ENCODE results near the gene UGT2B11. TPM values are rescaled to one million over a fixed set of nuclear protein-coding genes. Genes with fewer than 3 reads are reported as not detected.
"Not testable (repeated sequence)": the region's sequence is repeated elsewhere in the genome, so short reads cannot be mapped to it uniquely, and the experiment has no call there.

Gene UGT2B11
- total RNA-seq, 1 donor from 2014 or later = not detected

- not testable (repeated sequence) for H3K36me3 ChIP-seq (ENCODE audit: insufficient read depth, low read length); DNase-seq (ENCODE audit: low read depth); H3K4me1 ChIP-seq (ENCODE audit: insufficient read depth, low read length); H4K20me1 ChIP-seq (ENCODE audit: insufficient read depth, low read length); H3K27ac Mint-ChIP-seq (ENCODE audit: unreplicated experiment); H3K27me3 Mint-ChIP-seq (ENCODE audit: low read depth, unreplicated experiment); H3K4me3 ChIP-seq (ENCODE audit: insufficient read depth, low read depth, low read length); H3K36me3 Mint-ChIP-seq (ENCODE audit: low read depth, unreplicated experiment); H3K4me1 Mint-ChIP-seq (ENCODE audit: low read depth, unreplicated experiment); H3K27ac ChIP-seq (ENCODE audit: low read depth, low read length); H3K4me3 Mint-ChIP-seq (ENCODE audit: unreplicated experiment); H3K27me3 ChIP-seq (ENCODE audit: insufficient read depth, low read length); FAIRE-seq; H3K9me3 Mint-ChIP-seq (ENCODE audit: unreplicated experiment); H3K9me3 ChIP-seq (ENCODE audit: insufficient read depth, low read depth, low read length); H3K79me2 ChIP-seq (ENCODE audit: insufficient read depth, low read length); H3K4me2 ChIP-seq (ENCODE audit: low read length); H3K9ac ChIP-seq (ENCODE audit: low read length); H2AFZ ChIP-seq (ENCODE audit: low read depth, low read length)
These were observed 26.2 kb upstream of the UGT2B11 start for GRCh38 chr4:69240787-69241186.

GRCh38 chr4:69239557-69240168 lies 25.1 kb upstream of the UGT2B11 start:
- Mint-ChIP-seq H3K4me1 (ENCODE audit: low read depth, unreplicated experiment) (no peaks in the 10 kb centered on the region), H3K4me3 (ENCODE audit: unreplicated experiment) (no peak overlapping the region), H3K27ac (ENCODE audit: unreplicated experiment) (no peak overlapping the region), H3K27me3 (ENCODE audit: low read depth, unreplicated experiment) (no peaks in the 10 kb centered on the region), H3K36me3 (ENCODE audit: low read depth, unreplicated experiment) (no peaks in the 10 kb centered on the region), H3K9me3 (ENCODE audit: unreplicated experiment) (no peaks in the 10 kb centered on the region)
- no peaks in the 10 kb centered on the region for H3K4me1 ChIP-seq (ENCODE audit: insufficient read depth, low read length)
- H3K79me2 ChIP-seq (ENCODE audit: insufficient read depth, low read length) = no peaks in the 10 kb centered on the region
- no peak overlapping the region for H3K27ac ChIP-seq (ENCODE audit: low read depth, low read length)
- DNase-seq (ENCODE audit: low read depth) (no peak), FAIRE-seq (no peak)
- no peak overlapping the region for H2AFZ ChIP-seq (ENCODE audit: low read depth, low read length)
- no peak overlapping the region for H3K4me3 ChIP-seq (ENCODE audit: insufficient read depth, low read depth, low read length)
- H3K9me3 ChIP-seq (ENCODE audit: insufficient read depth, low read depth, low read length) = no peaks in the 10 kb centered on the region
- H4K20me1 ChIP-seq (ENCODE audit: insufficient read depth, low read length) = no peaks in the 10 kb centered on the region
- no peaks in the 10 kb centered on the region for H3K36me3 ChIP-seq (ENCODE audit: insufficient read depth, low read length)
- H3K9ac ChIP-seq (ENCODE audit: low read length) = no peak overlapping the region
- no peak for TF ChIP-seq CTCF (IDR thresholded peaks at IDR 0.05; ENCODE audit: insufficient read depth, low read depth, low read length)
- TF ChIP-seq EZH2 (IDR thresholded peaks at IDR 0.05; ENCODE audit: insufficient read depth, low read length) = no peak
- no peaks in the 10 kb centered on the region for H3K27me3 ChIP-seq (ENCODE audit: insufficient read depth, low read length)
- no peak overlapping the region for H3K4me2 ChIP-seq (ENCODE audit: low read length)

GRCh38 chr4:69239092-69239491 lies 24.5 kb upstream of the UGT2B11 start:
- Histone ChIP-seq H2AFZ (ENCODE audit: low read depth, low read length) (no peak overlapping the region), H3K4me3 (ENCODE audit: insufficient read depth, low read depth, low read length) (no peak overlapping the region), H3K27ac (ENCODE audit: low read depth, low read length) (no peak overlapping the region), H3K4me2 (ENCODE audit: low read length) (no peak overlapping the region), H3K79me2 (ENCODE audit: insufficient read depth, low read length) (no peaks in the 10 kb centered on the region), H3K9ac (ENCODE audit: low read length) (no peak overlapping the region), H3K4me1 (ENCODE audit: insufficient read depth, low read length) (no peaks in the 10 kb centered on the region), H3K27me3 (ENCODE audit: insufficient read depth, low read length) (no peaks in the 10 kb centered on the region), H3K36me3 (ENCODE audit: insufficient read depth, low read length) (no peaks in the 10 kb centered on the region), H4K20me1 (ENCODE audit: insufficient read depth, low read length) (no peaks in the 10 kb centered on the region), H3K9me3 (ENCODE audit: insufficient read depth, low read depth, low read length) (no peaks in the 10 kb centered on the region)
- H3K36me3 Mint-ChIP-seq (ENCODE audit: low read depth, unreplicated experiment) = no peaks in the 10 kb centered on the region
- no peaks in the 10 kb centered on the region for H3K9me3 Mint-ChIP-seq (ENCODE audit: unreplicated experiment)
- no peaks in the 10 kb centered on the region for H3K27me3 Mint-ChIP-seq (ENCODE audit: low read depth, unreplicated experiment)
- DNase-seq (ENCODE audit: low read depth) (no peak), FAIRE-seq (no peak)
- no peaks in the 10 kb centered on the region for H3K4me1 Mint-ChIP-seq (ENCODE audit: low read depth, unreplicated experiment)
- TF ChIP-seq CTCF (IDR thresholded peaks at IDR 0.05; ENCODE audit: insufficient read depth, low read depth, low read length) = no peak
- TF ChIP-seq EZH2 (IDR thresholded peaks at IDR 0.05; ENCODE audit: insufficient read depth, low read length) = no peak
- no peak overlapping the region for H3K4me3 Mint-ChIP-seq (ENCODE audit: unreplicated experiment)
- no peak overlapping the region for H3K27ac Mint-ChIP-seq (ENCODE audit: unreplicated experiment)

Measured in astrocyte (in vitro differentiated cells and primary cell).